Muscle of leg (tissue), 11 donors: ENCODE data around the gene RASA4B. TPM values are rescaled to one million over a fixed set of nuclear protein-coding genes. Genes with fewer than 3 reads are reported as not detected.
A peak's percentile ranks its signal among the peaks of the same experiment; 100 is the strongest.
"Not testable (repeated sequence)": the region's sequence is repeated elsewhere in the genome, so short reads cannot be mapped to it uniquely, and the experiment has no call there.

Experiments used
- DNase-seq: peaks from one replicate; pipeline ENCODE4 v3.0.0; 2013
- H3K27ac ChIP-seq: one replicate; pipeline ENCODE4 v1.5.1; 2013; ENCODE audit warnings: mild to moderate bottlenecking, low read length, control low read depth
- H3K27me3 ChIP-seq: one replicate; pipeline ENCODE4 v1.6.1; 2013; ENCODE audit warnings: low read length; ENCODE audit not compliant: control insufficient read depth, insufficient read depth
- H3K36me3 ChIP-seq: one replicate; pipeline ENCODE4 v1.6.1; 2013; ENCODE audit warnings: low read length; ENCODE audit not compliant: control insufficient read depth, insufficient read depth
- H3K4me1 ChIP-seq: one replicate; pipeline ENCODE4 v1.6.1; 2013; ENCODE audit warnings: low read length; ENCODE audit not compliant: control insufficient read depth, insufficient read depth
- H3K4me3 ChIP-seq: one replicate; pipeline ENCODE4 v1.5.1; 2013; ENCODE audit warnings: low read length, control low read depth
- H3K9me3 ChIP-seq: replicated peaks from 2 replicates; pipeline ENCODE4 v1.6.1; 2013; ENCODE audit warnings: low read depth, low read length; ENCODE audit not compliant: control insufficient read depth
- WGBS: methylation state at CpG from one replicate; pipeline ENCODE4 v1.1.5; 2013; ENCODE audit warnings: missing lambda C conversion rate; ENCODE audit not compliant: insufficient coverage; 5-methylcytosine and 5-hydroxymethylcytosine counted together
- polyA plus RNA-seq, 8 donors: library from polyadenylated mRNA; unstranded; fragments of 120-200 nt; gene quantifications; one replicate each; pipeline versions ENCODE4 v1.2.1 to v1.2.3, GENCODE V29; 2013; ENCODE audit warnings: inconsistent platforms in 1 of 8, low replicate concordance in 1 of 8; ENCODE audit not compliant: insufficient read length in 8 of 8, insufficient read depth in 1 of 8
- total RNA-seq: library from RNA; stranded (reverse); fragments of 120-200 nt; gene quantifications from one replicate; pipeline ENCODE4 v1.2.4, GENCODE V29; 2013

Gene RASA4B
- total and polyA plus RNA-seq, 9 donors: 7.1 to 26.7 (median 12.7) TPM

DNA sequence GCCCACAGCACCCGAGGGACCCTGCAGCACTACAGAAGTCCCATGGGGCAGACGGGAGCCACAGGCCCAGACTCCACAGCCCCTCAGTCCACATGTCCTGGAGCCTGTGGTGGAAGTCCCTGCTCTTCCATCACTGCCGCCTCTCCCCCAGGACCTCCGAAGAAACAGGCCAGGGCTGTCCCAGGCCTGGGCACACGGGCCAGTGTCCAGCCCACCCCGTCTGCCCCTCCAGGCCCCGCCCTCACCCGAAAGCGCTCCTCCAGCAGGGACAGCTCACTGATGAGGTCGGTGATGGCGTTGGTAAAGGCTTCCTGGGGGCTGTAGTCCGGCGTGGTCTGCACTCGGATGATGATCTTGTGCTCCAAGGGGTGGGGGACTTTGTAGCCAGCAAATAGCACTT, 43.5 kb downstream of the RASA4B start:
- no CpG with 5 or more reads among the region's 14 CpGs for WGBS
- H3K36me3 ChIP-seq: peaks cover 32% of the 10 kb centered on the region
- not testable (repeated sequence) for H3K27me3 ChIP-seq, H3K9me3 ChIP-seq, H3K27ac ChIP-seq, H3K4me1 ChIP-seq, DNase-seq, H3K4me3 ChIP-seq

GRCh38 chr7:102473271-102473991, 44.1 kb downstream of the RASA4B start:
- peaks cover 38% of the 10 kb centered on the region for H3K36me3 ChIP-seq
- 82% methylated on average over 16 of the region's 23 CpGs for WGBS
- peaks cover 7% of the 10 kb centered on the region for H3K4me1 ChIP-seq
- H3K9me3 ChIP-seq: no peaks in the 10 kb centered on the region
- no peak overlapping the region for H3K27ac ChIP-seq
- H3K27me3 ChIP-seq: no peaks in the 10 kb centered on the region
- no peak overlapping the region for H3K4me3 ChIP-seq
- DNase-seq: no peak

DNA sequence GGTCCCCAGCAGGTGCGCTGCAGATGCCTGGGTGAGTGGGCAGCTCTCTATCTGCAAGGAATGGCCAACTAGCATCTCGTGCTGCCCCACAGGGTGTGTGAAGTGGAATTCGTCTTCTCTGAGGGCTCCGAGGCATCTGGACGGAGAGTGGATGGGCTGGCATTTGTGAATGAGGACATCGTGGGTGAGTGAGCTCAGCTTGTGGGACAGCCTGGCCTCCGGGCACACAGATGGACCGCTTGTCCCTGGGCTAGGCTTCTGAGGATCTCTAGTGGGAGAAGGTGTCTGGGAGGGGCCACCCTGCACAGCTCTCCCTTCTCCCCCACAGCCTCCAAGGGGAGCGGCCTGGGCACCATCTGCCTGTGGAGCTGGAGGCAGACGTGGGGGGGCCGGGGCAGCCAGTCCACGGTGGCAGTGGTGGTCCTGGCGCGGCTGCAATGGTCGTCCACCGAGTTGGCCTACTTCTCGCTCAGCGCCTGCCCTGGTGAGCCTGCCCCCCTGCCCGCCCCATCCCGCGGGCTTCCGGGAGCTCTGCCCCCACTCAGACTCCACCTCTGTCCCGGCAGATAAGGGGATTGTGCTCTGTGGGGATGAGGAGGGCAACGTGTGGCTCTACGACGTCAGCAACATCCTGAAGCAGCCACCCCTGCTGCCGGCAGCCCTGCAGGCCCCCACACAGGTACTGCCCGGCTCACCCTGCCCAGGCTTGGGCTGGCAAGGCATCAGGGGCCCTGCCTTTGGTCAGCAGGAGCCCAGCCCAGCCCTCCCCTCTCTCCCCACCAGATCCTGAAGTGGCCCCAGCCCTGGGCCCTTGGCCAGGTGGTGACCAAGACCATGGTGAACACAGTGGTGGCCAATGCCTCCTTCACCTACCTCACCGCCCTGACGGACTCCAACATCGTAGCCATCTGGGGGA, 45.2 kb downstream of the RASA4B start:
- Histone ChIP-seq H3K36me3 (peaks cover 46% of the 10 kb centered on the region), H3K27me3 (no peaks in the 10 kb centered on the region), H3K9me3 (no peaks in the 10 kb centered on the region), H3K4me3 (no peak overlapping the region), H3K4me1 (peaks cover 5% of the 10 kb centered on the region), H3K27ac (no peak overlapping the region)
- 81% methylated on average over 19 of the region's 31 CpGs for WGBS
- DNase-seq: no peak

DNA sequence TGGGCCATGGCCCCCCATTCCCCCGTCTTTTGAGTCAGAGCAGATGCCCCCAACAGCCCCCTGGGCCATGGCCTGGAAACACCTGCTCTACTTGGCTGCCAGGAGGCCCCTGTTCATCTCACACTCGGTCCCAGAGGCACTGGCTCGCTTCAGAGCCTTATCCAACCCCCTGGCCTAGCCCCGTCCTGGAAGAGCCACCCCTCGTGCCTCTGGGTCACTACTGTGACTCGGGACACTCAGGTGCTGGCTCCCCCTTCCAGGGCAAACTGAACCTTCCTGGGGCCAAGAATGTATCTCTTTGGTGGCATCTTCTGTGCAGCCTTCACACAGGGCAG, 45.8 kb downstream of the RASA4B start:
- peaks cover 46% of the 10 kb centered on the region for H3K36me3 ChIP-seq
- H3K27me3 ChIP-seq: no peaks in the 10 kb centered on the region
- H3K4me3 ChIP-seq: no peak overlapping the region
- WGBS: 57% methylated on average over 5 of the region's 6 CpGs
- H3K4me1 ChIP-seq: peaks cover 5% of the 10 kb centered on the region
- H3K27ac ChIP-seq: no peak overlapping the region
- DNase-seq: no peak
- no peaks in the 10 kb centered on the region for H3K9me3 ChIP-seq

- peaks cover 46% of the 10 kb centered on the region for H3K36me3 ChIP-seq
- no peaks in the 10 kb centered on the region for H3K27me3 ChIP-seq
- no peaks in the 10 kb centered on the region for H3K9me3 ChIP-seq
- no peak overlapping the region for H3K4me3 ChIP-seq
- no peak overlapping the region for H3K27ac ChIP-seq
- peaks cover 14% of the 10 kb centered on the region for H3K4me1 ChIP-seq
- no peak for DNase-seq
- WGBS: 88% methylated on average over 13 of the region's 20 CpGs
Observed at GRCh38 chr7:102469972-102470825, 47.4 kb downstream of the RASA4B start.

- no peaks in the 10 kb centered on the region for H3K27me3 ChIP-seq
- DNase-seq: no peak
- H3K4me1 ChIP-seq: peaks cover 14% of the 10 kb centered on the region
- no peak overlapping the region for H3K27ac ChIP-seq
- H3K9me3 ChIP-seq: no peaks in the 10 kb centered on the region
- H3K36me3 ChIP-seq: peaks cover 46% of the 10 kb centered on the region
- no peak overlapping the region for H3K4me3 ChIP-seq
- 85% methylated on average over 17 of the region's 24 CpGs for WGBS
Observed at GRCh38 chr7:102469351-102469971, 48.1 kb downstream of the RASA4B start.

DNA sequence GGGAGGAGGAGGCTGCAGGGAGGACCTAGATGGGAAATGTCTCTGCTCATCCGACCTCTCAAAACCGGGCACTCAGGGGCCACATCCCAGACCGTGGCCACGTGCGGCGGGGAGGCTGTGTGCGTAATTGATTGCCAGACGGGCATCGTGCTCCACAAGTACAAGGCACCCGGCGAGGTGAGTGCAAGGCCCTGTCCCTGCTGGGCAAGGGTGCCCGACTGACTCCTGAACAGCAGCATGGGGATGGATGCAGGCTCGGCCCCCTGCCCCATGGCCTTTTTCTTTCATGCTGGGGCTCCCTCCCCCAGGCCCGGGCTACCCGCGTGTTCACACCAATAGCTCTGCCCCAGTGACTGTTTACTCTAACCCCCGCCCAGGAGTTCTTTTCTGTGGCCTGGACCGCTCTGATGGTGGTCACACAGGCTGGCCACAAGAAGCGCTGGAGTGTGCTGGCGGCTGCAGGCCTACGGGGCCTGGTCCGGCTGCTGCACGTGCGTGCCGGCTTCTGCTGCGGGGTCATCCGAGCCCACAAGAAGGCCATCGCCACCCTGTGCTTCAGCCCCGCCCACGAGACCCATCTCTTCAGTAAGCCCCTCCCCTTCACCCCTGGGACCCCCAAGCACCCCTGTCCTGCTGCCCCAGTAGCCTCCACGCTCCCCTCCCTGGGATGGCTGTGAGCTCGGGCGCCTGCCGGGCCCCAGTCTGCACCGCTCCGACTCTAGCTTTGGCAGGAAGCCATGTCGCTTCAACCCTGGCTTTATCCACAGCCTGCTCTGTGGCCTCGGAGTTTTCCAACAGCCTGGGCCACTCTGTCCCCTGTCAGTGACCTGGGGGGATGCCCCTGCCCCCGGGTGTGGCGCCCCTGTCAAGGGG, 48.9 kb downstream of the RASA4B start:
- H3K27ac ChIP-seq: no peak overlapping the region
- H3K27me3 ChIP-seq: no peaks in the 10 kb centered on the region
- peak; percentile 22 for DNase-seq
- WGBS: 90% methylated on average over 31 of the region's 40 CpGs
- H3K4me3 ChIP-seq: no peak overlapping the region
- H3K36me3 ChIP-seq: peaks cover 45% of the 10 kb centered on the region
- no peaks in the 10 kb centered on the region for H3K9me3 ChIP-seq
- peaks cover 18% of the 10 kb centered on the region for H3K4me1 ChIP-seq

GRCh38 chr7:102467581-102468477, 49.7 kb downstream of the RASA4B start:
- Histone ChIP-seq H3K9me3 (no peaks in the 10 kb centered on the region), H3K36me3 (peaks cover 36% of the 10 kb centered on the region), H3K27me3 (no peaks in the 10 kb centered on the region), H3K27ac (no peak overlapping the region), H3K4me3 (no peak overlapping the region), H3K4me1 (peaks cover 19% of the 10 kb centered on the region)
- WGBS: 90% methylated on average over 23 of the region's 24 CpGs
- no peak for DNase-seq
